Liver (tissue), 9 donors: Measurements from ENCODE around the gene ETS1. TPM values are rescaled to one million over a fixed set of nuclear protein-coding genes. Genes with fewer than 3 reads are reported as not detected.

Source experiments
- DNase-seq: peaks from one replicate; pipeline ENCODE4 v3.0.0-alpha.2; 2017; ENCODE audit warnings: low spot score
- H3K27ac ChIP-seq, 2 donors: one replicate each; pipeline ENCODE4 v1.7.0; 2013; ENCODE audit warnings: inconsistent platforms in 2 of 2, low read length in 2 of 2, control low read depth in 1 of 2, low read depth in 1 of 2, mild to moderate bottlenecking in 1 of 2
- H3K27me3 ChIP-seq, 4 donors: one replicate each; pipeline versions ENCODE4 v1.6.1 to v1.7.0; 2013; ENCODE audit warnings: low read length in 3 of 4, inconsistent platforms in 1 of 4, mild to moderate bottlenecking in 1 of 4, moderate library complexity in 1 of 4; ENCODE audit not compliant: control insufficient read depth in 4 of 4, insufficient read depth in 4 of 4
- H3K36me3 ChIP-seq, 4 donors: one replicate each; pipeline versions ENCODE4 v1.6.1 to v1.7.0; 2013; ENCODE audit warnings: low read length in 3 of 4, mild to moderate bottlenecking in 3 of 4, low read depth in 1 of 4, moderate library complexity in 1 of 4; ENCODE audit not compliant: control insufficient read depth in 4 of 4, insufficient read depth in 3 of 4
- H3K4me1 ChIP-seq, 4 donors: one replicate each; pipeline versions ENCODE4 v1.6.1 to v1.7.0; 2013; ENCODE audit warnings: low read length in 3 of 4, mild to moderate bottlenecking in 3 of 4, moderate library complexity in 1 of 4; ENCODE audit not compliant: control insufficient read depth in 4 of 4, insufficient read depth in 4 of 4
- H3K4me3 ChIP-seq, 3 donors: one replicate each; pipeline versions ENCODE4 v1.6.1 to v1.7.0; 2013; ENCODE audit warnings: low read length in 3 of 3, control low read depth in 1 of 3, low read depth in 1 of 3, mild to moderate bottlenecking in 1 of 3
- H3K9ac ChIP-seq, 2 donors: one replicate each; pipeline ENCODE4 v1.7.0; 2013; ENCODE audit warnings: low read length in 2 of 2, mild to moderate bottlenecking in 2 of 2, moderate library complexity in 2 of 2, control low read depth in 1 of 2, low read depth in 1 of 2
- H3K9me3 ChIP-seq, 4 donors: one replicate each; pipeline versions ENCODE4 v1.6.1 to v1.7.0; 2013; ENCODE audit warnings: low read length in 3 of 4; ENCODE audit not compliant: control insufficient read depth in 4 of 4
- FOXA1 ChIP-seq: IDR thresholded peaks from 2 replicates; pipeline ENCODE4 v1.6.1; 2016; ENCODE audit warnings: antibody characterized with exemption
- FOXA2 ChIP-seq: IDR thresholded peaks from 2 replicates; pipeline ENCODE4 v1.6.1; 2016; ENCODE audit warnings: antibody characterized with exemption
- GABPA ChIP-seq, 2 donors: IDR thresholded peaks in 1 of 2; conservative IDR thresholded peaks in 1 of 2; 2 replicates each; pipeline ENCODE4 v1.6.1; 2016; ENCODE audit warnings: antibody characterized with exemption in 2 of 2, mild to moderate bottlenecking in 1 of 2, moderate library complexity in 1 of 2
- HNF4A ChIP-seq, 2 donors: conservative IDR thresholded peaks; 2 replicates each; pipeline ENCODE4 v1.6.1; 2016; ENCODE audit warnings: antibody characterized with exemption in 2 of 2, mild to moderate bottlenecking in 2 of 2
- HNF4G ChIP-seq: IDR thresholded peaks from 2 replicates; pipeline ENCODE4 v1.6.1; 2016; ENCODE audit warnings: antibody characterized with exemption
- JUND ChIP-seq, 2 donors: IDR thresholded peaks; 2 replicates each; pipeline ENCODE4 v1.6.1; 2016; ENCODE audit warnings: antibody characterized with exemption in 2 of 2
- NR2F2 ChIP-seq: IDR thresholded peaks from 2 replicates; pipeline ENCODE4 v1.6.1; 2016; ENCODE audit warnings: antibody characterized with exemption
- RAD21 ChIP-seq, 2 donors: IDR thresholded peaks; 2 replicates each; pipeline ENCODE4 v1.6.1; 2016; ENCODE audit warnings: antibody characterized with exemption in 2 of 2, mild to moderate bottlenecking in 2 of 2
- SP1 ChIP-seq: IDR thresholded peaks from 2 replicates; pipeline ENCODE4 v1.6.1; 2018; ENCODE audit warnings: antibody characterized with exemption, mild to moderate bottlenecking
- TAF1 ChIP-seq: conservative IDR thresholded peaks from 2 replicates; pipeline ENCODE4 v1.6.1; 2016; ENCODE audit warnings: antibody characterized with exemption, mild to moderate bottlenecking
- YY1 ChIP-seq: IDR thresholded peaks from 2 replicates; pipeline ENCODE4 v1.6.1; 2016; ENCODE audit warnings: antibody characterized with exemption, mild to moderate bottlenecking
- WGBS: extraction: QIAGEN DNeasy Blood & Tissue Kit; methylation state at CpG from one replicate; pipeline ENCODE4 v1.1.7; 2013; 5-methylcytosine and 5-hydroxymethylcytosine counted together
- polyA plus RNA-seq, 2 donors: library from polyadenylated mRNA; stranded (reverse) in 1 of 2; unstranded in 1 of 2; fragments of 200-250 nt in 1 of 2; fragments of >200 nt in 1 of 2; fragmentation: Nextera tagmentation in 1 of 2; extraction: Ambion mirVana in 1 of 2; gene quantifications; one replicate each; pipeline versions ENCODE4 v1.2.1 to v1.2.3, GENCODE V29; 2013 to 2015
- total RNA-seq, 2 donors: library from RNA; depleted of rRNA; stranded (reverse); fragments of >200 nt; gene quantifications; one replicate each; pipeline ENCODE4 v1.2.3, GENCODE V29; 2014
- TF ChIP-seq, protein P1 (sequence below): IDR thresholded peaks from 2 replicates; pipeline ENCODE4 v1.6.1; 2016; ENCODE audit warnings: antibody characterized with exemption
- TF ChIP-seq, protein P2 (sequence below): IDR thresholded peaks from 2 replicates; pipeline ENCODE4 v1.6.1; 2016; ENCODE audit warnings: antibody characterized with exemption, mild to moderate bottlenecking
- TF ChIP-seq, protein P3 (sequence below): IDR thresholded peaks from 2 replicates; pipeline ENCODE4 v1.6.1; 2016; ENCODE audit warnings: antibody characterized with exemption
- TF ChIP-seq, protein P4 (sequence below): IDR thresholded peaks from 2 replicates; pipeline ENCODE4 v1.6.1; 2016; ENCODE audit warnings: antibody characterized with exemption
- TF ChIP-seq, protein P5 (sequence below): fragments of 150-350 bp; IDR thresholded peaks from 2 replicates; pipeline ENCODE4 v1.5.1; 2017; ENCODE audit warnings: improper control_type of control experiment, low read depth, low read length; ENCODE audit not compliant: missing input control
- donor health status: healthy.
- donor health status: healthy.
- donor health status: healthy.
- donor health status: healthy.
- donor health status: healthy.

The ETS1 gene
- total and polyA plus RNA-seq, 4 donors = 4.8 to 30.0 (median 20.3) TPM

DNA sequence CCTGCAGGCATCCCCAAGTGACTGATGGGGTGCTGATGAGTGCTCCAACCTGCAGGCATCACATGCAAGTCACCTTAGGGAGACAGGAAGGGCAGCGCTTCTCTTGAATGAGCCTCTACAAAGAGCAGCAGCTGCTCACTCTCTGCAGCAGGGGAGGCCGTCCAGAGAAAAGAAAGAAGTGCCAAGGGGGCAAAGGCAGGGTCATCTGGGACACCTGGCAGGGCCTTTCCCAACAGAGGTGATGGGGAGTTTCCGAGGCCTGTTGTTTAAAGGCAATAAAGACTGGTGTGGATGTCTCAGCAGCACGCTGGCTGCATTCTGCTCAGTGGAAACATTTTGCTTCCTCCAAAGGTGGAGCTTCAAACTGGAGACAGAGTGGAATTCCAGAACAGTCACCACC is 113.7 kb downstream of the ETS1 start:
- Histone ChIP-seq H3K4me1 (peaks cover 0 to 2% (median 0%) of the 10 kb centered on the region in 4 donors), H3K4me3 (no peak overlapping the region)

More for the DNA sequence above, 113.7 kb downstream of the ETS1 start:
- WGBS = 71% methylated on average over 4 of the region's 4 CpGs
- no peak for DNase-seq
- H3K27me3 ChIP-seq = no peaks in the 10 kb centered on the region
- TF ChIP-seq TAF1 (no peak), JUND (IDR thresholded peaks at IDR 0.05) (no peak), NR2F2 (no peak), FOXA1 (no peak), HNF4A (conservative IDR thresholded peaks at IDR 0.05) (no peak), YY1 (no peak), RAD21 (IDR thresholded peaks at IDR 0.05) (no peak), GABPA (IDR thresholded peaks at IDR 0.05 in 1 of 2, conservative IDR thresholded peaks at IDR 0.05 in 1 of 2) (no peak), FOXA2 (no peak), HNF4G (no peak), SP1 (no peak)
- TF ChIP-seq, protein P1, sequence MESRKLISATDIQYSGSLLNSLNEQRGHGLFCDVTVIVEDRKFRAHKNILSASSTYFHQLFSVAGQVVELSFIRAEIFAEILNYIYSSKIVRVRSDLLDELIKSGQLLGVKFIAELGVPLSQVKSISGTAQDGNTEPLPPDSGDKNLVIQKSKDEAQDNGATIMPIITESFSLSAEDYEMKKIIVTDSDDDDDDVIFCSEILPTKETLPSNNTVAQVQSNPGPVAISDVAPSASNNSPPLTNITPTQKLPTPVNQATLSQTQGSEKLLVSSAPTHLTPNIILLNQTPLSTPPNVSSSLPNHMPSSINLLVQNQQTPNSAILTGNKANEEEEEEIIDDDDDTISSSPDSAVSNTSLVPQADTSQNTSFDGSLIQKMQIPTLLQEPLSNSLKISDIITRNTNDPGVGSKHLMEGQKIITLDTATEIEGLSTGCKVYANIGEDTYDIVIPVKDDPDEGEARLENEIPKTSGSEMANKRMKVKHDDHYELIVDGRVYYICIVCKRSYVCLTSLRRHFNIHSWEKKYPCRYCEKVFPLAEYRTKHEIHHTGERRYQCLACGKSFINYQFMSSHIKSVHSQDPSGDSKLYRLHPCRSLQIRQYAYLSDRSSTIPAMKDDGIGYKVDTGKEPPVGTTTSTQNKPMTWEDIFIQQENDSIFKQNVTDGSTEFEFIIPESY = no peak
- TF ChIP-seq, protein P2, sequence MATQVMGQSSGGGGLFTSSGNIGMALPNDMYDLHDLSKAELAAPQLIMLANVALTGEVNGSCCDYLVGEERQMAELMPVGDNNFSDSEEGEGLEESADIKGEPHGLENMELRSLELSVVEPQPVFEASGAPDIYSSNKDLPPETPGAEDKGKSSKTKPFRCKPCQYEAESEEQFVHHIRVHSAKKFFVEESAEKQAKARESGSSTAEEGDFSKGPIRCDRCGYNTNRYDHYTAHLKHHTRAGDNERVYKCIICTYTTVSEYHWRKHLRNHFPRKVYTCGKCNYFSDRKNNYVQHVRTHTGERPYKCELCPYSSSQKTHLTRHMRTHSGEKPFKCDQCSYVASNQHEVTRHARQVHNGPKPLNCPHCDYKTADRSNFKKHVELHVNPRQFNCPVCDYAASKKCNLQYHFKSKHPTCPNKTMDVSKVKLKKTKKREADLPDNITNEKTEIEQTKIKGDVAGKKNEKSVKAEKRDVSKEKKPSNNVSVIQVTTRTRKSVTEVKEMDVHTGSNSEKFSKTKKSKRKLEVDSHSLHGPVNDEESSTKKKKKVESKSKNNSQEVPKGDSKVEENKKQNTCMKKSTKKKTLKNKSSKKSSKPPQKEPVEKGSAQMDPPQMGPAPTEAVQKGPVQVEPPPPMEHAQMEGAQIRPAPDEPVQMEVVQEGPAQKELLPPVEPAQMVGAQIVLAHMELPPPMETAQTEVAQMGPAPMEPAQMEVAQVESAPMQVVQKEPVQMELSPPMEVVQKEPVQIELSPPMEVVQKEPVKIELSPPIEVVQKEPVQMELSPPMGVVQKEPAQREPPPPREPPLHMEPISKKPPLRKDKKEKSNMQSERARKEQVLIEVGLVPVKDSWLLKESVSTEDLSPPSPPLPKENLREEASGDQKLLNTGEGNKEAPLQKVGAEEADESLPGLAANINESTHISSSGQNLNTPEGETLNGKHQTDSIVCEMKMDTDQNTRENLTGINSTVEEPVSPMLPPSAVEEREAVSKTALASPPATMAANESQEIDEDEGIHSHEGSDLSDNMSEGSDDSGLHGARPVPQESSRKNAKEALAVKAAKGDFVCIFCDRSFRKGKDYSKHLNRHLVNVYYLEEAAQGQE = no peak
- TF ChIP-seq, protein P3, sequence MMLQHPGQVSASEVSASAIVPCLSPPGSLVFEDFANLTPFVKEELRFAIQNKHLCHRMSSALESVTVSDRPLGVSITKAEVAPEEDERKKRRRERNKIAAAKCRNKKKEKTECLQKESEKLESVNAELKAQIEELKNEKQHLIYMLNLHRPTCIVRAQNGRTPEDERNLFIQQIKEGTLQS = no peak
- TF ChIP-seq, protein P4, sequence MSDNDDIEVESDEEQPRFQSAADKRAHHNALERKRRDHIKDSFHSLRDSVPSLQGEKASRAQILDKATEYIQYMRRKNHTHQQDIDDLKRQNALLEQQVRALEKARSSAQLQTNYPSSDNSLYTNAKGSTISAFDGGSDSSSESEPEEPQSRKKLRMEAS = no peak
- TF ChIP-seq, protein P5, sequence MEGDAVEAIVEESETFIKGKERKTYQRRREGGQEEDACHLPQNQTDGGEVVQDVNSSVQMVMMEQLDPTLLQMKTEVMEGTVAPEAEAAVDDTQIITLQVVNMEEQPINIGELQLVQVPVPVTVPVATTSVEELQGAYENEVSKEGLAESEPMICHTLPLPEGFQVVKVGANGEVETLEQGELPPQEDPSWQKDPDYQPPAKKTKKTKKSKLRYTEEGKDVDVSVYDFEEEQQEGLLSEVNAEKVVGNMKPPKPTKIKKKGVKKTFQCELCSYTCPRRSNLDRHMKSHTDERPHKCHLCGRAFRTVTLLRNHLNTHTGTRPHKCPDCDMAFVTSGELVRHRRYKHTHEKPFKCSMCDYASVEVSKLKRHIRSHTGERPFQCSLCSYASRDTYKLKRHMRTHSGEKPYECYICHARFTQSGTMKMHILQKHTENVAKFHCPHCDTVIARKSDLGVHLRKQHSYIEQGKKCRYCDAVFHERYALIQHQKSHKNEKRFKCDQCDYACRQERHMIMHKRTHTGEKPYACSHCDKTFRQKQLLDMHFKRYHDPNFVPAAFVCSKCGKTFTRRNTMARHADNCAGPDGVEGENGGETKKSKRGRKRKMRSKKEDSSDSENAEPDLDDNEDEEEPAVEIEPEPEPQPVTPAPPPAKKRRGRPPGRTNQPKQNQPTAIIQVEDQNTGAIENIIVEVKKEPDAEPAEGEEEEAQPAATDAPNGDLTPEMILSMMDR = no peak
- peak overlapping the region in 1 of 2 donors; percentile 7 for H3K27ac ChIP-seq
- H3K36me3 ChIP-seq = peaks cover 0 to 3% (median 1%) of the 10 kb centered on the region in 4 donors
- no peaks in the 10 kb centered on the region for H3K9me3 ChIP-seq
- H3K9ac ChIP-seq = no peak overlapping the region
